ENCODE measurements around the gene NOP10. TPM values are rescaled to one million over a fixed set of nuclear protein-coding genes. Genes with fewer than 3 reads are reported as not detected.

The NOP10 gene
- total and polyA plus RNA-seq, 2 of the 8 experiments (the other 6 are each of a cell fraction or from before 2014, with no cell fraction given) = 285 to 981 TPM

DNA sequence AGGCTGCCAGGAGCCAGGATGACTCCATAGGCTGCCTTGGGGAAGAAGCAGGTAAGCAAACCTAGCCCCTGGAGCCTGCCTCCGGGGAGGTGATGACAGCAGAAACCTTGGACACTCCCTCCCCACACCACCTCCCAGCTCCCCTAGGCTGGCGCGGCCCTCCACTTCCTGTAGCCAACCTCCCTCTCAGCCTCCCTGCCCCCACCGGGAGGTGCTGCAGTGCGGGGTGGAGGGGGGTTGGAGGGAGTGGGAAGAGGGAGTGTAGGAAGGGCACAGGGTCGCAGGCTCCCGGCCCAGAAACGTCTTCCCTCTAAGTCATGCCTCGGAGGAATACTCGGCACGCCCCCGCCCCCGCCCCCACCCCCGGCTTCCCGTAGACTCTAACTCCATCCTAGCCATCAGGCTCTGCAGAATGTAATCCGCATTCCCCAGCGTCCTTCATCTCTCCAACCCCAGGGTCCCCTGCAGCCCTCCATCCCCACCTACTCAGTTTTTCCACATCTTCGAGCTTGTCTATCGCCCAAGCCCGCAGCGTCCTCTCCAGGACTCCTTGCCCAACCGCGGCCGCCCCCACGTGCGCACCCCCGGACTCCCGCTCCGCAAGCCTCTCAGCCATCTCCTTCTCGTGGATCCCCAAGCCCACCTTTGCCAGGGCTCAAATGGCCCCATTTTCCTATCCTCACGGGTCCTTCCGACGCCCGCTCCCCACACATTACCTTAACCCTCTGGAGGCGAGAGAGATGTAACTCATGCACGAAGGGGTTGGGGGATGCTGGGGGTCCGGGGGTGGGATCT is 23.5 kb upstream of the NOP10 start (continued):
- peak in 1 of 2 experiments; percentile 86; a peak in 2 of 4 replicates for TF ChIP-seq HDAC2 (IDR thresholded peaks at IDR 0.05; ENCODE audit: borderline replicate concordance in 1 of 2, low read depth in 2 of 2, low read length in 2 of 2)
- no peak for TF ChIP-seq SIX5 (IDR thresholded peaks at IDR 0.05; ENCODE audit: low read depth, low read length)
- peak; percentile 64 to 89; a peak in 2 of 4 replicates for TF ChIP-seq SIN3A (conservative IDR thresholded peaks at IDR 0.05 in 1 of 2, IDR thresholded peaks at IDR 0.05 in 1 of 2; ENCODE audit: low read depth in 1 of 2, low read length in 2 of 2)
- TF ChIP-seq EP300 (IDR thresholded peaks at IDR 0.05; ENCODE audit: borderline replicate concordance in 1 of 2, low read depth in 2 of 2, low read length in 2 of 2) = 0 out of 3 replicates have a peak, but pooled peaks of 1 of the 2 experiments have one; percentile 36
- TF ChIP-seq, protein P1, sequence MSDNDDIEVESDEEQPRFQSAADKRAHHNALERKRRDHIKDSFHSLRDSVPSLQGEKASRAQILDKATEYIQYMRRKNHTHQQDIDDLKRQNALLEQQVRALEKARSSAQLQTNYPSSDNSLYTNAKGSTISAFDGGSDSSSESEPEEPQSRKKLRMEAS (IDR thresholded peaks at IDR 0.05) = peak; percentile 11; the same call in 1 of the 2 replicates
- peak; percentile 48; the same call in 1 of the 2 replicates for TF ChIP-seq SP1 (IDR thresholded peaks at IDR 0.05; ENCODE audit: low read depth, low read length)
- peak; percentile 32 for TF ChIP-seq KDM4A (IDR thresholded peaks at IDR 0.05; ENCODE audit: low read depth, low read length, severe bottlenecking)
- TF ChIP-seq TCF12 (IDR thresholded peaks at IDR 0.05; ENCODE audit: low read depth, low read length) = 0 out of 2 replicates have a peak, but pooled peaks have one; percentile 55
- TF ChIP-seq YY1 (IDR thresholded peaks at IDR 0.05; ENCODE audit: low read depth, low read length) = 0 out of 2 replicates have a peak, but pooled peaks have one; percentile 8
- peak; percentile 76 for TF ChIP-seq SAP30 (IDR thresholded peaks at IDR 0.05; ENCODE audit: insufficient read depth, insufficient replicate concordance, low read length)
- TF ChIP-seq TAF1 (IDR thresholded peaks at IDR 0.05; ENCODE audit: low read depth, low read length) = no peak
- TF ChIP-seq POLR2A (IDR thresholded peaks at IDR 0.05; ENCODE audit: control extremely low read depth in 1 of 2, low read depth in 2 of 2, low read length in 2 of 2) = 0 out of 3 replicates have a peak, but pooled peaks of 1 of the 2 experiments have one; percentile 32

All from H1 (cell line).